Measurements from ENCODE around the gene PSMB1.

Gene PSMB1
- 81.4 to 84.0 reads per million in 2 donors for total RNA-seq

DNA sequence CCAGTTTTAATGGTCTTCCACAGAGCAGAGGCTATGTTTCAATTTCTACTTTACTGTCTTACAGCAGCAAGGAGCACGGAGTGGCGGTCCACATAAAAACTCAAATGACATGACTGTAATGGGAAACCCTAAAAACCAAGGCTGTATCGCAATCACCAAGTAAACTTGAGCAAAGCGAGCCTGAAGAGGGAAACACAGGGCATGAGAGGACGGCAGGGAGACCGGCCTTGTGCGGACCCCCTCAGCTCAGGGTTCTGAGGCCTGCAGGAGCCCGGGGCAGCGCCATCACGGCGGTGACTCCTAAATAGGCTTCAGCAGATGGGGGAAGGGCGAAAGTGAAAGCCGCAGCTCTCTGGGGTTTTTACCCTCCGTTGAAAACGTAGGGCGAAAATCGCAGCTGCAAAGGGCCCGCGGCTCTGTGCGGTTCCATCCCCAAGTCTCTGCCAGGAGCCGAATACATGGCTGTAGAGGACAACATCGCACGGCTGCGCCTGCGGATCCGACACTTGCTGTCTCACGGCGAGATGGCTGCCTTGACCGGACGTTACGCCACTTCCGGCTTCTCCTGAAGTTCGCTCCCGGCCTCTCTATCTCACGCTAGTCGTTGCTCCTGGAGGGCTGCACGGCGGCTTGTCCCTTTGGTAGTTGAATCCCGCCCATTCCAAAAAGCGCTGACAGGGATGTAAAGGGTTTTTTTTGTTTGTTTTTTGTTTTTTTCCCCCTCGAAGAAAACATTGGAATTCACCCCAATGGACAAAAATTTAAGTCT is at the start of gene PSMB1:
TSS of gene PSMB1 (minus strand) at position 543 of the 769 bp plus-strand sequence. CDS start at position 478, 65 bp downstream.
- peak; percentile 52 to 90 (median 73) for DNase-seq

DNA sequence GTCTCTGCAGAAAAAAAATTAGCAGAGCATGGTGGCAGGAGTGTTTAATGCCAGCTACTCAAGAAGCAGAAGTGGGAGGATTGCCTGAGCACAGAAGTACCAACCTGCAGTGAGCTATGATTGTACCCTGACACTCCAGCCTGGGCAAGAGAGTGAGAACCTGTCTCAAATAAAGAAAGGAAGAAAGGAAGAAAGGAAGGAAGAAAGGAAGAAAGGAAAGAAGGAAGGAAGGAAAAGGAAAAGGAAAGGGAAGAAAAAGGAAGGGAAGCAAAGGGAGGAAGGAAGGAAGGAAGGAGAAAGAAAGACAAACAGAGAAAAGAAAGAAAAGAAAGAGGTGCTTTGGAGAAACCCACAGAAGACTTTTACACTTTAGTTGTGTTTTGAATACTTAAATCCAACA is 44.2 kb upstream of the PSMB1 start:
- DNase-seq, result no peak

DNA sequence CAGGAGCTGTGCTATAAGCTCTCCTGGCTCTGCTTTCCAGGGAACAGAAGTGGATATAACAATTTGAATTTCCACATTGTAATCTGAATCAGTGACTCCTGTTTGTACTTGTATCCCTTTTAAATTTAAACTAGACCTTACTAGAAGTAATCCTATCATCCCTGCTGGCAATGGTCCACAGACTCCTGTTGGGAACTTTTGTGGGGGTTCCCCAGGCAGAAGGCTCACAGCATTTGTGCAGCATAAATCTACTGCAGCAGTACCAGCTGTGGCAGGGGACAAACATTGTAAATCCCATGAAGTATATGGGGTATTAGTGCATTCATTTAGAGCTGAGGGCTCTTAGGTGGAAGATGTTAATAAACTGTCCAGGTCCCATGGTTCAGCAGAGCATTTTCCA is 43.3 kb upstream of the PSMB1 start:
- DNase-seq, result no peak

DNA sequence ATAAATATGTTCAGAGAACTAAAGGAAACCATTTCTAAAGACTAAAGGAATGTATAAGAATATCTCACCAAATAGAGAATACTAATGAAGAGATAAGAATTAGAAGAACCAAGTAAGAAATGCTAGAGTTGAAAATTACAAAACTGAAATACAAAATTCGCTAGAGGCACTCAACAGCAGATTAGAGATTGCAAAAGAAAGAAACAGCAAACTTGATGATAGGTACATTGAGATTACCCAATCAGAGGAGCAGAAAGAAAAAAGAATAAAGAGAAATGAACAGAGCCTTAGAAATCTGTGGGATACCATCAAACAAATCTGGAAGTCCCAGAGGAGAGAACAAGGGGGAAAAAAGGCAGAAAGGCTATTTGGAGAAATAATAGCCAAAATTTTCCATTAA is 37.6 kb upstream of the PSMB1 start:
- no peak for DNase-seq

DNA sequence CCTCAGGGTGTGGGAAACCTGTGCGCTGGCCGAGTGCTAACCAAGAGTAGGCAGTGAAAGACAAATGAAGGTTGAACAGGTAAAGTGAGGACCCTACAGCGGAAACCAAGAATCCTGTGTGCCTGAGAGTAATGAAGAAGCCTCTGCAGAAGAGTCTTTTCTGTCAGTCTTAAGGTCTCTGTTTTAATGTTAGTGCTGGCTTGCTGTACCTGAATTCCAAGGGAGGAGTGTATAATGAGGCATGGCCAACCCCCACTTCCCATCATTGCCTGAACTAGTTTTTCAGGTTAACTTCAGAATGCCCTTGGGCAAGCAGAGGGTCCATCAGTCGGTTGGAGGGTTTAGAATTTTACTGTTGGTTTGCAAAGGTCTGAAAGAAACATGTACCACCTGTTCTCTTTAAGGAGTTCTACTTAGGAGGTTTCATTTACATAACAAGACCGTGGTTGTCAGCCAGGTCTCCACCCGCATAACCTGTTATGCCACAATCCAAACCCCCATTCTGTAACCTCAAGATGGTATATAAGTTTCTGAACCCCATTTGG is 31.9 kb upstream of the PSMB1 start:
- peak in 1 of 5 experiments; percentile 7 for DNase-seq

DNA sequence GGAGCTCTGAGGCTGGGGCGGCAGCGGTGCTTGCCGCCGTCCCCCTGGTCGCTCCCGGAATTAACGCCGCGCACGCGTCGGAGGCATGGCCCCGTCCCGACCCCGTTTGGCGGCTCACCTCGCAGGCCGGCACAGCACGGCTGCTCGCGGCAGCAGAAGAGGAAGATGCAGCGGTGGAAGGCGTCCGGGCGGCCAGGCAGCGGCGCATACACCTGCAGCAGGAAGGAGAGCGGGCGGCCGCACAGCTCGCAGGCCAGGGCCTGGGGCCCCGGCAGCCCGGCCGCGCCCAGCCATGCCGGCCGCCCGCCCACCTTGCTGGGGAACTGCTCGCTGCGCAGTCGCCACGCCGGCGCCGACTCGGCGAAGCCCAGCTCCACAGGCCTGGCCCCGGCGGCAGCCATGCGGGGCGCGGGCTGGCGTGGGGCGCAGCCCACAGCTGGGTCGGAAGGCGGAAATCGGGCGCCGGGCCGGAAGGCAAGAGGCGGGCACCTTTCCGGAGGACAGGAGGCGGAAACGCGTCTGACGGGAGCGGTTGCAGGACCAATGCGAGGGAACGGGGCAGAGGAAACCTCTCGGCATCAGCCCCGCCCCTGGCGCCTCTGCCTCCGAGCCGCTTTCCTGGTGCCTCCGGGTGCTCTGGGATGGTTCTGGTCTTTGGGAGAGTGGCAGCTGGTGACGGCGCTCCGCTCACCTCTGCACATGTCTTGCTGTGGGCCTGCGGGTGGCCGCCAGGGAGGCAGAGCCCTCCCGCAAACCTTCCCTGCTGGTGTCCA is 31.3 kb upstream of the PSMB1 start, which contains the start of gene PDCD2:
TSS of gene PDCD2 (minus strand) at position 457 of the 773 bp plus-strand sequence. CDS start at position 401, 56 bp downstream.
- peak; percentile 80 to 97 (median 88) for DNase-seq

DNA sequence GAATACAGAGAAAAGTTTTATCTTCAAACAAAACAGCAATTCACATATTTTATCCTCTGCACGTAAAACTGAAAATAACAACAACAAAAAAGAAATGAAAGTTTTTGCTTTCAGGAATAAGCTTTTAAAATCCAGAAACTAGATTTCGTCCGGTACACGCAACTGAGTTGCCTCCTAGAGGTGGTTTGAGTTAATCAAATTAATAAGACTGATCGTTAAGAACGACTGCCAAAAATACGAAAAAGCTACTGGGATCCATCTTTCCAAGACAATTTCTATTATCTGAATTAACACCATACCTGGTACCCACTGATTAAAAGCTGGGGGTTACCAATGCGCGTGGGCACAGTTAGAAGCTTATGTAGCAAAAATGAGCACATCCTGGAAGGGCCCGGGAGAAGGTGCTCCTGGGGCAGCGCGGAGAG is 30.7 kb upstream of the PSMB1 start:
- DNase-seq, result no peak

DNA sequence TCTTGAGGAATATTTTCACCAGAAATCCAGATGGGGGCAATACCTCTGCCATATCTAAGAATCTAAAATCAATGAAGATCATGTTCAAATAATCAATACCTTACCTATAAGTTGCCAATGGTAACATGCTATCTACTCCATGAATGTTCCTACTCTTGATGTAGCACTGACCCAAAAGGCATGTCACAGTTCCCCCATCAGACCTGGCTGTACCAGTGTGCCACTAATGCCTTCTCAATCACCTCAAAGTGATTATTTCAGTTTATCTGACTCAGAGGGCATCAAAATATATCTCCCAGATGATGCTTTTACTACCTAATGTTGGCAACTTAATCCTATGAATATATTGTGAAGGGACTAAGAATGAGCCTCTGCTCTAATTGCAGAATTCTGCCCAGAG is 25.8 kb upstream of the PSMB1 start:
- DNase-seq, result no peak

DNA sequence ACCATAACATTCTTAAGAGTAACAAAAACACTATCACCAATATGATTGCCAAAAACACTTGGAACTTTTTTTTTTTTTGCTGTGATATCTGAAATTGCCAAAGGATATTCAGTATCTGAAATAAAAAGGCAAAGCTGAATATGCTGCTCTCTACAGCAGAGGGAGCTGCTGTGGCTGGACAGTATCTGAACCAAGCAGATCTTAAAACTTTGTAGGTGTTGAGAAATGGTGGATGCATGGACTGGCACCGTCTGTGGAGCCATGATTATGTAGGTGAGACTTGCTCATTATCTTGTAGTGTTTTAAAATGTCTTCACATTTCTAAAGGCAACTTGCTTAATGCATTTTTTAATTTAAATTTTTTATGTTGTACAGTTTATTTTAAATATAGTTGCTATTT is 22.1 kb upstream of the PSMB1 start:
- no peak for DNase-seq

DNA sequence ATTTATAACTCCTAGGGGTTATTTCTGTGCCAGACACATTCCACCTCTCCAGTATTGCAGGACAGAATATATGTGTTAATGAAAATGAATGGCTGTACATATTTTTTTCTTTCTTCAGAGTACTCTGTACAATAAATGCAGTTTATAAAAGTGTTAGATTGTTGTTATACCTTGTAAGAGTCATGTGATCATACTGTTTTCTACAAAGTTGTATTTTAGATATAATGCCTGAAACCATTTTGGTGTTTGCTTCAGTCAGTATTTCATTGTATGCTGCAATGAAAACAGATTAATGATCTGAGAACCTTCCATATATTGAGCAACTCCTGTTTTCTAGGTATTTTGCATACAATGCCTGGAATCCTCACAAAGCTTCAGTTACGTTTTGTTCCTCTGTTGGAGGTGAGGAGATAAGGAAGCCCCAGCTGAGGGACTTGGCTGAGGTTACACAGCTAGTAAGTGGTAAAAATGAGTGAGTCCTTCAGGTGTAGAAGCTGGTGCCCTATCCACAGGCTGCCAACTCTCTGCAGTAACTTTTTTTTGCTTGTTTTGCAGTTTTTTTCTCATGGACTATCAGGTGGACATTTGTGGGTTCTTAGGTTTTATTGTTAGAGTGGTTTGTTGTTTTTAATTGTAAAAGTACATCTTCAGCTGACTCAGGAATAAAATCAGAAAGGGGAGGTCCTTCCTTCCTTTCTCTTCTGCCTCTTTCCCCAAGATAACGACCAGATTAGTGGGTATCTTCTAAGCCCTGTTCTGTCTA is 19.8 kb upstream of the PSMB1 start:
- no peak for DNase-seq

DNA sequence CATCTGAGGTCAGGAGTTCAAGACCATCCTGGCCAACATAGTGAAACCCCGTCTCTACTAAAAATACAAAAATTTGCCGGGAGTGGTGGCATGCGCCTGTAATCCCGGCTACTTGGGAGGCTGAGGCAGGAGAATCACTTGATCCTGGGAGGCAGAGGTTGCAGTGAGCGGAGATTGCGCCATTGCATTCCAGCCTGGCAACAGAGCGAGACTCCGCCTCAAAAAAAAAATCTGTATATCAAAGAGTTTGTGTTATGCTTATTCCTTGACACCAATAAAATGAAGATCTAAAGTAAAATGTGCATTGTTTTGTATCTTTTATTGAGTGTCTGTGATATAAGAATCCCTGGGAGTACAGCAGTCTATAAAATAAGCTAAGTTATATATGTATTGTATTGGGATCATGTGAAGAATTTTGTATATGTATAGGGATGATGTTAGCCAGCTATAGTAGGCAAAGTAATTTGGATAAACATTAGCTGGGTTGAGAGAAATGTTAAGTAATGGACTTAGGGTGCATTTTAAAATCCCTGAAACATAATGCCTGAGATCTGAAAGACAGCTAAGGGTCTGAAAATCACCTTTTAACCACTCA is 11.9 kb upstream of the PSMB1 start:
- DNase-seq, result no peak

DNA sequence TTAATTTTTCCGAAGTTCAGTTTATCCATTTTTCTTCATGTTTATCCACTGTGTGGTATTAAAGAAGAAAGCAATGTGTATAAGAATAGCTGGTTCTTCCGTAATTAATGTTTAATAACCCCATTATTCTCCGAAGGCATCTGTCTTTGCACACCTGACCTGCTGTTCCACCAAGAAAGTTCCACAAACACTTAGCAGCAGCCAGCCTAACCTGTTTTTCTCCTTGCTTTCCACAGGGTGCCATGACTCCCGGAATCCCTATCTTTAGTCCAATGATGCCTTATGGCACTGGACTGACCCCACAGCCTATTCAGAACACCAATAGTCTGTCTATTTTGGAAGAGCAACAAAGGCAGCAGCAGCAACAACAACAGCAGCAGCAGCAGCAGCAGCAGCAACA is 8.4 kb upstream of the PSMB1 start:
- DNase-seq, result no peak

DNA sequence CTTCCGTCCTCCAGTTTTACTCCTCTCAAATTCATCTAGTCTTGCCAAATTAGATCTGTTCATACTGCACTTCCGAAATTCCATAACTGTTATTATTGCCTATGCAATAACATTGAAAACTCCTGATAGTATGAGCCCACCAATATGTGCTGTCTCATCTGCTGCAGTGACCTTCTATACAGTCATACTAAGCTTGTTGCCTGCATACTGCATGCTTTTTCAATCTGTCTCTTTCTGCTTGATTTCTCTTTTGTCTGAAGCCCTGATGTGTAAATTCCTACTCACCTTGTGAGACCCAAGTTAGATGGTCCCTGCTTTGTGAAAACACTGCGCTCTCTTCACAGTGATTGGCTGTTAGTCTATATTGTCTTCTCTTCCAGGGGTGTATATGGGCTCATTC is 2.2 kb upstream of the PSMB1 start:
- DNase-seq, result no peak

DNA sequence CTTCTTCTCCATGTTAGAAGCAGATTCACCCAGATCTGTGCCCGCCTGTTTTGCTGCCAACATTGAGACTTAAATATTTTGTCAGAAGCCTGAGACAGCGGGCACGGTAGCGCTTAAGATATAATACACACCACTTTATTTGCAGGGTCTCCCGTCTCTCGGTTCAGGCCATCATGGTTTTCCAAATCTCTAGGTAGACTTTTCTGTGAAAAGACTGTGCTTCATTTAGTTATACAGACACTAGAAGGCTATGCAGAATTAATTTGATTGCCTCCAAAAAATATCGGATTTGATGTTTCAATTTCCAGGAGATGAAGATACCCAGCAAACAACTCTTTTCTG is 1.7 kb upstream of the PSMB1 start:
- no peak for DNase-seq

DNA sequence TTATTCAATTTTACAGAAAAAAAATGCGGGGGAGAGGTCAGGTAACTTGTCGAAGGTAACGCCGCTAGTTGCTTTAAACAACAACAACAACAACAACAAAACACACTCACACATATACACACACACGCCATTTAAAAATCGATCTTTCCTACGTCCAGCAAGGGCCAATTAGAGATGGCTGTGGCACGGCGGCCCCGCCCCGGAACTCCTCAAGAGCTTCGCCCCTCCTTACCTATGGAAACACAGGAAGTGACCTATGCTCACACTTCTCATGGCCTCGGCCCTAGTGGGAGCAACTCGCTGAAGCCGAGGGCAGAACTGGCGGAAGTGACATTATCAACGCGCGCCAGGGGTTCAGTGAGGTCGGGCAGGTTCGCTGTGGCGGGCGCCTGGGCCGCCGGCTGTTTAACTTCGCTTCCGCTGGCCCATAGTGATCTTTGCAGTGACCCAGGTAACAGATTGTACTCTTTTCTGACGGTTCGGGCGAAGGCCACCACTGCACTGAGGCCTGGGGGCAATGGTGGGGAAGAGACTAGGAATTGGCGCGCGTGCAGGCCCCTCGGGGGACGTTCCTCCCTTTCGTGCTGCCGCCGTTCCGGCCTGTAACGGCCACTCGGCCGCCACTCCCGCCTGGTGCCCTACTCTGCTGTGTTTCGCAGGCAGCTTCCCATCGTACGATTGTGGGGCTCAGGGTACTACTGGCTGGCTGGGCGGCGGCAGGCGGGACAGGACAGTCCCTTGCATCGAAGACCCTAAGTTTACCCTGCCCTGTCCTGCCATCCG is 1.1 kb upstream of the PSMB1 start, which contains the start of gene TBP:
TSS of gene TBP (plus strand) at position 357 of the 783 bp plus-strand sequence. CDS start 2,661 bp downstream, outside the sequence.
- DNase-seq, result peak; percentile 89 to 100 (median 97)

DNA sequence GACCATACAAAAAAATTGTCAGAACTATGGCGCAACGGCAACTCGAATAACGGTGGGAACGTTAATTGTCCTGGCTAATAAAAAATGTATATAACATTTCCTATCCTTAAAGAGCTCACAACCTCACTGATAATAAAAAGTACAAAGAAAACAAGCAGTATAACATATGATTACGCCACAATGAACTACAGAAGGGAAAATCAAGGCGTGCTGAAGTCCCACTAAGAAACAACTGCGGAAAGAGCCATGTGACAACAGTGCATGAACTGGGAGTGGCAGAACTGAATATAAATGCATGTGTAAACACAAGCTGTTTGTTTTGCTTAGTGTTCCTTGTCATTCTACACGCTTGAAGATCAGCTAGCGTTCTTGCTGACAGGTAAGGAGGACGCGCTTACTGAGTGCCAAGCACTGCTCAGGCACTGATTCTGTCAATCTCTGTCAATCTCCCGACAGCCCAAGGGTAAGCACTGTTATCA is 466 bp upstream of the PSMB1 start:
- no peak for DNase-seq

DNA sequence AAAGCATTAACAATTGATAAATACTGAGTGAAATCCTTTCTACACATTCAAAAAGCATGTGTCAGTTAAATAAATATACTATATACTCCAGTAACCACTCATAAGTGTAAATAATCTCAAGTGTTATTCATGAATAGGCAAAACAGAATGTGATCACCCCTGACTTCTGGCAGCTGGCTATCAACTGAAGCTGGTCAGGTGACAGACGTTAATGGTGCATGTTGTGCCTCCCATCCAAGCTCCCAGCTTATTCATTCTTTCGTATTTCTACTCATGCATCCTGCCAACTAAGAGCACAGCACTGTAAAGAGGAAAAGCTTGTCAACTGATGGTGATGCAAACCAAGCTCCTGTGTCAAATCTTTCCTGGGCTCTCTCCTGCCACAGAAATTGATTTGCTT is 7.7 kb downstream of the PSMB1 start:
- DNase-seq, result no peak

DNA sequence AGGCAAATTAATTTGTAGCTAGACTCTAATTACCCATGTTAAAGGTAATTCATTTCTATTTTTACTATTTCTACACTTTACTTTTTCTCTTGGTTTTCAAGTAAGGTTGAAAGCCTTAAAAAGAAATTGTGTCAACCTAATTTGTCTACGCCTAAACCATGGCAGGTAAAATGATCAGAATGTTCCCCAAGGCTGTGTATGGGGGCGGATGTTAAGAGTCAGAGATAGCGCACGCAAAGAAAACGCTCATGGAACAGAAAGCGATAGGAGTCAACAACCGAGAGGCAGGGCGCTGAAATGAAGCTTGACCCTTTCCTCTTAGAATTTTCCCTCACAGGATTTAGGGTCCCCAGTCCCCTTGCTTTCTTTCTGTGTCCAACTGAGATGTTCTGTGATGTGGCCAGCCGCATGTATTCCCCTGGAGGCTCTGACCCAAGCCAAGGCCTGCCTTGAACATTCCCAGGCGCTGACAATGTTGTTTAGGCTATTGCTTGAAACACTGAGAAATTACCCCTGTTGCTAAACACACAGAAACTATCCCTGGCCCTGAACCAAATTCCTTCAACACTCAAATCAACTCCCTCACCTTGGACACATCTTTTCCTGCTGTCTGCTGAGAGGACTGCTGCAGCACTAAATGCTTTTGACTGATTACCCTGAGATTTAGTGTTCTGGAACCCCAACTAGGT is 10.9 kb downstream of the PSMB1 start:
- no peak for DNase-seq

DNA sequence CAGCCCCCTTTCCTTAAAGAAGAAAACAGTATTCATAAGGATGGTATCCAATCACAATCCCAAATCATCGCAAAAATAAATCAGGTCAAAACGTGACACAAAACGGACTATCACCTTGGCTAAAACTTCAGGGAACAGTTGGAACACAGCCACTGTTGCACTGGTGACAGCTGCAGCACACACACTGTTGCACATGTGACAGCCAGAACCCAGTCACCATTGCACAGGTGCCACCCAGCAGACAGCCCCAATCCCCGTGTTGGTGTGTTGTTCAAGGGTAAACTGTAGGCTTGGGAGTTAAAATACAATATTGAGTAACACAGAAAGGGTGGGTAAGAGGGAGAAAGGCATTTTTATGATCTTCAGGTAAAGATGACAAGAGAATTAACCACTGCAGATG is 15.8 kb downstream of the PSMB1 start:
- no peak for DNase-seq

DNA sequence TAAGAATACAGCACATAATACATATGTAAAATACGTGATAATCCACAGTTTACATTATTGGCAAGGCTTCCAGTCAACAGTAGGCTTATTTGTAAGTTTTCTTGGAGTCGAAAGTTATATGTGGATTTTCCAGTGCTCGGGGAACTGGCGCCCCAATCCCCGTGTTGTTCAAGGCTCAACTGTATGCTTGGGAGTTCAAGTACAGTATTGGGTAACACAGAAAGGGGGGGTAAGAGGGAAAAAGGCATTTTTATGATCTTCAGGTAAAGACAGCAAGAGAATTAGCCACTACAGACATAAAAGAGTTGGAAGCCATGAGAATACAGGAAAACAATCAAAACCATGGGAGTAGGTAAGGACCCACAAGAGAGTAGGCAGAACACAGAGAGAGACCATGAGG is 16.4 kb downstream of the PSMB1 start:
- DNase-seq, result no peak

DNA sequence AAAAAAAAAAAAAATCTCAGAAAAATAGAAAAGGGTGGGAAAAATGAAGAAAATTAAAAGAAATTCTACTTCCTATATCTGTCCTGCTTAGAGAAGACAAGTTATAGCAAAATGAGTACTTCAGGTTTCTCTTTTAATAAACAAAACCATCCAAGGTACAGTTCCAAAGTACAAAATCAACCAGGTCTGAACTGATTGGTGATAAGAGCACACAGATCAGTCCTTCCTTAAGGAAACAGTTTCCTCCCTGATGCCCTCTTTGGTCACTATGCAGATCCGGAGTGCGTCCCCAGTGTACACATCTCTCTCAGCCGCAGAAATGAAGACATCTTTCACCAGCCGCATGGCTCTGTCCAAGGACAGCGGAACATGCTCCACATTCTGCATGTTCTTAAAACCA is 18.1 kb downstream of the PSMB1 start:
- no peak for DNase-seq

Data from T-helper 2 cell (primary cell).